CD4-positive, CD25-positive, alpha-beta regulatory T cell (primary cell): ENCODE data around the gene AKT1. TPM values are rescaled to one million over a fixed set of nuclear protein-coding genes. Genes with fewer than 3 reads are reported as not detected.
"Not testable (repeated sequence)": the region's sequence is repeated elsewhere in the genome, so short reads cannot be mapped to it uniquely, and the experiment has no call there.

Experiments
- ATAC-seq, 2 donors: fragments of 150-1000 bp; cut with Tn5 transposase; one replicate each; pipeline ENCODE4 v1.10.0; 2021; ENCODE audit warnings: low read depth in 2 of 2, moderate number of reproducible peaks in 2 of 2, moderate library complexity in 1 of 2
- DNase-seq, 3 donors: peaks; one replicate each; pipeline versions ENCODE4 v3.0.0 to v3.0.0-alpha.2; 2012 to 2022; ENCODE audit warnings: mixed read lengths in 1 of 3
- H3K27ac ChIP-seq: one replicate; pipeline ENCODE4 v1.7.0; 2013; ENCODE audit warnings: mild to moderate bottlenecking, low read length; ENCODE audit not compliant: insufficient read depth, poor library complexity, severe bottlenecking
- H3K27me3 ChIP-seq: one replicate; pipeline ENCODE4 v1.7.0; 2013; ENCODE audit warnings: low read length; ENCODE audit not compliant: control insufficient read depth, insufficient read depth
- H3K36me3 ChIP-seq: one replicate; pipeline ENCODE4 v1.7.0; 2013; ENCODE audit warnings: mild to moderate bottlenecking, low read length, moderate library complexity; ENCODE audit not compliant: control insufficient read depth, insufficient read depth
- H3K4me1 ChIP-seq: 2 replicates; pipeline ENCODE4 v1.7.0; 2013; ENCODE audit warnings: mild to moderate bottlenecking, low read length; ENCODE audit not compliant: insufficient read depth, control insufficient read depth, poor library complexity, severe bottlenecking
- H3K4me3 ChIP-seq: one replicate; pipeline ENCODE4 v1.7.0; 2013; ENCODE audit warnings: low read depth, mild to moderate bottlenecking, low read length, moderate library complexity
- H3K9me3 ChIP-seq, 2 experiments: 1 replicate in 1 of 2; 2 replicates in 1 of 2; pipeline ENCODE4 v1.7.0; 2013; ENCODE audit warnings: low read length in 2 of 2, mild to moderate bottlenecking in 1 of 2, moderate library complexity in 1 of 2; ENCODE audit not compliant: control insufficient read depth in 2 of 2
- H3K27ac Mint-ChIP-seq, 3 donors: one replicate each; pipeline ENCODE4 v1.8.0; 2020 to 2022; ENCODE audit warnings: mild to moderate bottlenecking in 3 of 3, mixed read lengths in 3 of 3, moderate library complexity in 2 of 3
- H3K27me3 Mint-ChIP-seq: one replicate; pipeline ENCODE4 v1.8.0; 2022; ENCODE audit warnings: mild to moderate bottlenecking, mixed read lengths
- H3K36me3 Mint-ChIP-seq: one replicate; pipeline ENCODE4 v1.8.0; 2020; ENCODE audit warnings: mixed read lengths
- H3K4me1 Mint-ChIP-seq, 4 donors: one replicate each; pipeline ENCODE4 v1.8.0; 2020 to 2022; ENCODE audit warnings: mixed read lengths in 4 of 4, mild to moderate bottlenecking in 1 of 4
- H3K4me3 Mint-ChIP-seq, 4 donors: one replicate each; pipeline ENCODE4 v1.8.0; 2020 to 2022; ENCODE audit warnings: mild to moderate bottlenecking in 4 of 4, mixed read lengths in 4 of 4, moderate library complexity in 3 of 4
- H3K9me3 Mint-ChIP-seq, 7 donors: one replicate each; pipeline ENCODE4 v1.8.0; 2020 to 2022; ENCODE audit warnings: mixed read lengths in 7 of 7, mild to moderate bottlenecking in 3 of 7, moderate library complexity in 2 of 7
- polyA plus RNA-seq, 4 donors: library from polyadenylated mRNA; unstranded; fragments of 300-500 nt; fragmentation: Illumina TruSeq; gene quantifications; one replicate each; pipeline ENCODE4 v1.2.3, GENCODE V29; 2021
- total RNA-seq: library from RNA; stranded (reverse); gene quantifications from one replicate; pipeline ENCODE4 v1.2.3, GENCODE V29; 2022

Gene AKT1
- total and polyA plus RNA-seq, 5 donors from 2014 or later: 6.3 to 86.0 (median 16.5) TPM

DNA sequence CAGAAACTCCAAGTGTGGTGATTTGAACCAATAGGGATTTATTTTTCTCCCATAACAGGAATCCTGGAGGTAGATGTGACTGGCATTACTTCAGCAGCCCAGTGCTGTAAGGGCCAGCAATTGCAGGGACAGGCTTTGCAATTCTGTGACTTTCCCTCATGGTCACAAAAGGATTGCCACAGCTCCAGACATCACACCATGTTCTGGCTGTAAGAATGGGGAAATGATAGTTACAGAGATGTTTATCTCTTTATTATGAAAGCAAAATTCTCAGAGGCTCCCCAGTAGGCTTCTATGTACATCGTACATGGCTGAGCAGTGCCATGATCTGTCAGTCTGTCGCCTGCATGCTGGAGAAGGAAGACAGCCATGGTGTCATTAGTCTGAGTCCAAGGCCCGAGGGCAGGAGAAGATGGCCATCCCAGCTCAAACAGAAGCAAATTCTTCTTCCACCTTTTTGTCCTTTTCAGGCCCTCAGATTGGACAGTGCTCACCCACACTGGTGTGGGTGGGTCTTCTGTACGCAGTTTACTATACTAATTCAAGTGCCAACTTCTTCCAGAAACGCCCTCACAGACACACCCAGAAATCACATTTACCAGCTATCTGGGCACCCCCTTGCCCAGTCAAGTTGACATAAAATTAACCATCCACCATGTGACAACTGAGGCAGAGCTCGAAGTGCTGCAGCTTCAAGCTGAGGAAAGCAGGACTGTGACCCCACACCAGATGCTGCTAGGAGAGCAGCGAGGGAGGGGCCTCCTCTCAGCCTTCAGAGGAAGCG, 22.6 kb upstream of the AKT1 start:
- Mint-ChIP-seq H3K9me3 (no peaks in the 10 kb centered on the region), H3K27me3 (no peaks in the 10 kb centered on the region), H3K4me3 (peak overlapping the region; percentile 46 to 96 (median 79)), H3K27ac (peak overlapping the region in 1 of 3 donors; percentile 76), H3K36me3 (no peaks in the 10 kb centered on the region), H3K4me1 (peaks cover 0 to 31% (median 20%) of the 10 kb centered on the region in 4 donors)
- H3K27me3 ChIP-seq: no peaks in the 10 kb centered on the region
- DNase-seq (no peak), ATAC-seq (no peak)
- H3K27ac ChIP-seq: no peak overlapping the region
- peaks cover 21% of the 10 kb centered on the region for H3K4me1 ChIP-seq
- H3K9me3 ChIP-seq: no peaks in the 10 kb centered on the region
- no peaks in the 10 kb centered on the region for H3K36me3 ChIP-seq
- H3K4me3 ChIP-seq: no peak overlapping the region

DNA sequence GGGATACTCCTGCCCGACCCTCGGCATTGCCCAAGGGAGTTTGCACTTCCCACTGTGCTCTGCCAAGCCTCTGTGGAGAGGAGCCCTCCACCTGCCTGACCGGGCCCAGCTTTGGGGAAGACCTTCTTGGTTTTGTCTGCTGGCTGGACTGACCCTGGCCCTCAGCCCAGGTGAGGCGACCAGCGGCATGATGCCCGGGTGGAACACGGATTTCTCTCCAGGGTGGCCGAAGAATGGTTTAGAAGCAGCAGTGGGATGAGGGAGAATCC, 21.0 kb upstream of the AKT1 start:
- peak overlapping the region; percentile 76 to 96 (median 90) for H3K4me3 Mint-ChIP-seq

DNA sequence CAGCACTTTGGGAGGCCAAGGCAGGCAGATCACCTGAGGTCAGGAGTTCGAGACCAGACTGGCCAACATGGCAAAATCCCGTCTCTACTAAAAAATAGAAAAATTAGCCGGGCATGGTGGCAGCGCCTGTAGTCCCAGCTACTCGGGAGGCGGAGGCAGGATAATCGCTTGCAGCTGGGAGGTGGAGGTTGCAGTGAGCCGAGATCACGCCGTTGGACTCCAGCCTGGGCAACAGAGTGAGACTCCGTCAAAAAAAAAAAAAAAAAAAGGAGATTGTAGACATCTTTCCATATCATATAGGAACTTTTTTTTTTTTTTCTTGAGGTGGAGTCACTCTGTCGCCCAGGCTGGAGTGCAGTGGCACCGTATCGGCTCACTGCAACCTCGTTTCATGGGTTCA, 19.2 kb upstream of the AKT1 start:
- H3K27me3 Mint-ChIP-seq, H3K9me3 Mint-ChIP-seq, ATAC-seq, H3K36me3 ChIP-seq, H3K27me3 ChIP-seq, H3K36me3 Mint-ChIP-seq, H3K9me3 ChIP-seq, H3K27ac ChIP-seq, DNase-seq: not testable (repeated sequence)
- peak overlapping the region; percentile 62 for H3K4me3 ChIP-seq
- H3K4me3 Mint-ChIP-seq: peak overlapping the region; percentile 76 to 96 (median 90)
- peaks cover 0 to 33% (median 20%) of the 10 kb centered on the region in 4 donors for H3K4me1 Mint-ChIP-seq
- peaks cover 21% of the 10 kb centered on the region for H3K4me1 ChIP-seq
- H3K27ac Mint-ChIP-seq: peak overlapping the region in 1 of 3 donors; percentile 90

More for the DNA sequence above, 21.0 kb upstream of the AKT1 start:
- Histone ChIP-seq H3K36me3 (no peaks in the 10 kb centered on the region), H3K27me3 (no peaks in the 10 kb centered on the region), H3K9me3 (no peaks in the 10 kb centered on the region), H3K4me3 (peak overlapping the region; percentile 52), H3K4me1 (peaks cover 21% of the 10 kb centered on the region), H3K27ac (peak overlapping the region; percentile 92)
- H3K27me3 Mint-ChIP-seq: no peaks in the 10 kb centered on the region
- DNase-seq (no peak), ATAC-seq (no peak)
- no peaks in the 10 kb centered on the region for H3K36me3 Mint-ChIP-seq
- peak overlapping the region; percentile 82 to 90 (median 88) for H3K27ac Mint-ChIP-seq
- peaks cover 0 to 33% (median 20%) of the 10 kb centered on the region in 4 donors for H3K4me1 Mint-ChIP-seq
- H3K9me3 Mint-ChIP-seq: no peaks in the 10 kb centered on the region

DNA sequence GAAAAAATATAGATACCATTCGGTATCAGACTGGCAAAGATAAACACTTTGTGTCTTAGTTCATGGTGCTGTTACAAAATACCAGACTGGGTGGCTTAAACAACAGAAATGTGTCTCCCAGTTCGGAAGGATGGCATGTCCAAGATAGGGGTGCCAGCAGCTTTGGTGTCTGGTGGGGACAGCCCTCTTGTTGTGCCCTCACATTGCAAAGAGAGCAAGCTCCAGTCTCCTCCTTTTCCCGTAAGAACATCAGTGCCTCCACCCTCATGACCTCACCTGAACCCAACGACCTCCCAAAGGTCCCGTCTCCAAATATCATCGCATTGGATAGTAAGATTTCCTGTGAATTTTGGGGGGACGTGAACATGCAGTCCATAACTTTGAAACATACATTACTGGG, 17.7 kb upstream of the AKT1 start:
- ATAC-seq (no peak), DNase-seq (no peak)
- H3K27ac Mint-ChIP-seq: no peak overlapping the region
- H3K36me3 Mint-ChIP-seq: no peaks in the 10 kb centered on the region
- H3K4me3 Mint-ChIP-seq: peak overlapping the region; percentile 76 to 89 (median 81)
- Histone ChIP-seq H3K36me3 (no peaks in the 10 kb centered on the region), H3K4me1 (peaks cover 21% of the 10 kb centered on the region), H3K27me3 (no peaks in the 10 kb centered on the region), H3K27ac (no peak overlapping the region), H3K9me3 (no peaks in the 10 kb centered on the region), H3K4me3 (no peak overlapping the region)
- peaks cover 0 to 32% (median 20%) of the 10 kb centered on the region in 4 donors for H3K4me1 Mint-ChIP-seq
- H3K9me3 Mint-ChIP-seq: no peaks in the 10 kb centered on the region
- H3K27me3 Mint-ChIP-seq: no peaks in the 10 kb centered on the region

DNA sequence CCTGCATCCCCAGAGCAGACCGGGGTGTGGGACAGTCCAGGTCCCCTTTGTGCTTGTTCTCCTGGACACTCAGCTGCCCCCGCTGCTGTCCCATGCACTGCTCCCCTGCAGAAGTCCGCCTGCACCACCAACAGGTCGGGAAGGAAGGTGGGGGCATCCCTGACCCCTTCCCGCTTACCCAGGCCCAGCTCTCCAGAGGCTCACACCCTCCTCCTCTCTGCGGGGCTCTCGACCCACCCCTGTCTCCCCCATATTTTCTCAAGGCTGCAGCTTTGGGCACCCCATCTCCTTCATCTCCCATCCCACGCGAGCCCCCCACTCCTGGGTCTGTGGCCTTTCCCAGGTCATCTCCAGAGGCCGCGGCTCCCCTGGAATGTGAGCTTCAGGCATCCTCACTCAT, 14.8 kb upstream of the AKT1 start:
- H3K27ac Mint-ChIP-seq: no peak overlapping the region
- H3K27me3 ChIP-seq: no peaks in the 10 kb centered on the region
- H3K9me3 ChIP-seq: no peaks in the 10 kb centered on the region
- H3K27me3 Mint-ChIP-seq: no peaks in the 10 kb centered on the region
- no peaks in the 10 kb centered on the region for H3K36me3 ChIP-seq
- H3K27ac ChIP-seq: no peak overlapping the region
- no peak for ATAC-seq
- H3K4me3 ChIP-seq: no peak overlapping the region
- peak overlapping the region in 2 of 4 donors; percentile 19 to 51 for H3K4me3 Mint-ChIP-seq
- peaks cover 0 to 20% (median 12%) of the 10 kb centered on the region in 4 donors for H3K4me1 Mint-ChIP-seq
- H3K4me1 ChIP-seq: peaks cover 10% of the 10 kb centered on the region
- no peaks in the 10 kb centered on the region for H3K9me3 Mint-ChIP-seq
- DNase-seq: no peak
- H3K36me3 Mint-ChIP-seq: no peaks in the 10 kb centered on the region

DNA sequence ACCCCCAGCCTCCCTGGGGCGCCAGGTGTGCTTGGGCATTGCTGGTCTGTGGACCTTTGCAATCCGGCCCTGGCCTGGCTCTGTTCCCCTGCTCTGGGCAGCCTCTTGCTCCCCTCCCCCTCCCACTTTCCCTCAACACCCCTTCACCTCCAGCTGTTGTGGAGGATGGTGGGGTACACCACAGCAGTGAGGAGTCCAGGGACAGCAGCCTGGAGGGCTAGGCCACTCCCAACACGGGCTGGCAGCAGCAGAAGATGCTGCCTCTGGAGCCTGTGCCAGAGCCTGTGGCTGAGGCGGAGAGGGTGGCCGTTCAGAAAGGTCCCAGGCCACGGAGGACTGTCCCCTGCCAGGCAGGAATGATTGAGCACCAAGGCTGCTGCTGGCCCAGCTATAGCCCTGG, 12.9 kb upstream of the AKT1 start:
- Mint-ChIP-seq H3K9me3 (no peaks in the 10 kb centered on the region), H3K4me3 (no peak overlapping the region), H3K36me3 (no peaks in the 10 kb centered on the region), H3K27me3 (no peaks in the 10 kb centered on the region), H3K4me1 (peaks cover 0 to 11% (median 2%) of the 10 kb centered on the region in 4 donors), H3K27ac (no peak overlapping the region)
- no peak overlapping the region for H3K4me3 ChIP-seq
- no peaks in the 10 kb centered on the region for H3K27me3 ChIP-seq
- ATAC-seq (no peak), DNase-seq (no peak)
- no peaks in the 10 kb centered on the region for H3K4me1 ChIP-seq
- H3K27ac ChIP-seq: no peak overlapping the region
- no peaks in the 10 kb centered on the region for H3K9me3 ChIP-seq
- no peaks in the 10 kb centered on the region for H3K36me3 ChIP-seq

DNA sequence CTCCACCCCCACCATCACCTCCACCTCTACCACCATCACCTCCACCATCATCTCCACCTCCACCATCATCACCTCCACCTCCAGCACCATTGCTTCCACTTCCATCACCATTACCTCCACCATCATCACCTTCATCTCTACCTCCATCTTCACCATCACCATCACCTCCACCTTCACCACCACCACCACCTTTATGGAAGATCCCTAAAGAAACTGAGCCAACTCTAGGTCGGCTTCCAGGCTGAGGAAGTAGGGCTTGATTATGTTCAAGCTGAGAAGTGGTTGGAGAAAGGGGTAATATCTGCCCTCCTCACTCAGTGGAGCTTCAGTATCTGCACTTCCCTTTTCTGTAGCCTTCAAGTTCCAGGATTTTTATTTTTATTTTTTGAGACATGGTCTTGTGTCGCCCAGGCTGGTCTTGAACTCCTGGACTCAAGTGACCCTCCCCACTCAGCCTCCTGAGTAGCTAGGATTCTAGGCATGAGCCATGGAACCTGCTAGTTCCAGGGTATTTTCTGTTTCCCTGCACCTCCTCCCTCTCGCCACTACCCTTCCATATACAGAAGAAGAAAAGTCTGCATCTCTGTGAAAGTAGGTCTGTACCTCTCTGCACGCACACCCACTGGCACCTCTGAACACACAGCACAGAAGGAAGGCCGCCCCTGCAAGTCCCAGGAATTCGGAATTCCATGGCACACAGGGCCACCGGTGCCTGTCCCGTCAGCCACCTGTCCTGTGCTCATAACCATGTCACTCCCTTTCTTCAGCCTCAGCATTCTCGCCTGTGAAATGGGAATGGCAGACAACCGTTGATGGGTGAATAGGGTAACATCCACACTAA, 11.3 kb upstream of the AKT1 start:
- Mint-ChIP-seq H3K27ac (peak overlapping the region in 1 of 3 donors; percentile 78), H3K4me1 (peaks cover 0 to 20% (median under 1%) of the 10 kb centered on the region in 4 donors), H3K27me3 (no peaks in the 10 kb centered on the region), H3K4me3 (no peak overlapping the region), H3K36me3 (no peaks in the 10 kb centered on the region), H3K9me3 (no peaks in the 10 kb centered on the region)
- DNase-seq (no peak), ATAC-seq (no peak)
- Histone ChIP-seq H3K36me3 (no peaks in the 10 kb centered on the region), H3K4me3 (no peak overlapping the region), H3K4me1 (peaks cover 9% of the 10 kb centered on the region), H3K27ac (no peak overlapping the region), H3K9me3 (no peaks in the 10 kb centered on the region), H3K27me3 (no peaks in the 10 kb centered on the region)
